Measurements from ENCODE around the gene B2M. TPM values are rescaled to one million over a fixed set of nuclear protein-coding genes. Genes with fewer than 3 reads are reported as not detected.
A peak's percentile ranks its signal among the peaks of the same experiment; 100 is the strongest.

The B2M gene
- total RNA-seq, 2 donors from 2014 or later, result 1,354 to 2,259 TPM

DNA sequence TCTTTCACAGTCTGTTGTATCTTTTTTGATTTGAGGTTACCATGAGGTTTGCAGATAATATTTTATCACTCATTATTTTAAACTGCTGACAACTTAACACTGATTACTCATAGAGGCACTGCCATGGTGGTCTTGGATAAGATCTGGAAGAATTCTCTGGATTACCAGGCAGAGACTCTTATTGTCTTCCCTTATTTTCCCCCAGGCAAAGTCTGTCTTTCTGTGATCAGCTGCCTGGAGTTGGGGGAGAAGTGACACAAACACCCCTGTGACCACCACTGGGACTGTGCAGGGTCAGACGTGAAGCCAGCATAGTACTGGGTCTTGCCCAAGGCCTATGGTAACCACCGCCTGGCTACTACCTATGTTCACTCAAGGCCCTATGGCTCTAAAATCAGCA, 4.9 kb upstream of the B2M start:
- DNase-seq (ENCODE audit: low spot score), result no peak
- Histone ChIP-seq H3K9me3 (peaks cover 0 to 4% of the 10 kb centered on the region in 2 donors), H3K4me1 (no peaks in the 10 kb centered on the region), H3K36me3 (no peaks in the 10 kb centered on the region), H3K4me3 (no peak overlapping the region), H3K27ac (no peak overlapping the region), H3K27me3 (no peaks in the 10 kb centered on the region)
- TF ChIP-seq, protein P1, sequence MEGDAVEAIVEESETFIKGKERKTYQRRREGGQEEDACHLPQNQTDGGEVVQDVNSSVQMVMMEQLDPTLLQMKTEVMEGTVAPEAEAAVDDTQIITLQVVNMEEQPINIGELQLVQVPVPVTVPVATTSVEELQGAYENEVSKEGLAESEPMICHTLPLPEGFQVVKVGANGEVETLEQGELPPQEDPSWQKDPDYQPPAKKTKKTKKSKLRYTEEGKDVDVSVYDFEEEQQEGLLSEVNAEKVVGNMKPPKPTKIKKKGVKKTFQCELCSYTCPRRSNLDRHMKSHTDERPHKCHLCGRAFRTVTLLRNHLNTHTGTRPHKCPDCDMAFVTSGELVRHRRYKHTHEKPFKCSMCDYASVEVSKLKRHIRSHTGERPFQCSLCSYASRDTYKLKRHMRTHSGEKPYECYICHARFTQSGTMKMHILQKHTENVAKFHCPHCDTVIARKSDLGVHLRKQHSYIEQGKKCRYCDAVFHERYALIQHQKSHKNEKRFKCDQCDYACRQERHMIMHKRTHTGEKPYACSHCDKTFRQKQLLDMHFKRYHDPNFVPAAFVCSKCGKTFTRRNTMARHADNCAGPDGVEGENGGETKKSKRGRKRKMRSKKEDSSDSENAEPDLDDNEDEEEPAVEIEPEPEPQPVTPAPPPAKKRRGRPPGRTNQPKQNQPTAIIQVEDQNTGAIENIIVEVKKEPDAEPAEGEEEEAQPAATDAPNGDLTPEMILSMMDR (IDR thresholded peaks at IDR 0.05), result no peak

GRCh38 chr15:44706946-44707636, 4.2 kb upstream of the B2M start:
- Histone ChIP-seq H3K9me3 (peaks cover 0 to 4% of the 10 kb centered on the region in 2 donors), H3K27ac (no peak overlapping the region), H3K27me3 (no peaks in the 10 kb centered on the region), H3K4me3 (no peak overlapping the region), H3K36me3 (no peaks in the 10 kb centered on the region), H3K4me1 (no peaks in the 10 kb centered on the region)
- DNase-seq (ENCODE audit: low spot score), result no peak
- TF ChIP-seq, protein P1 (IDR thresholded peaks at IDR 0.05), result no peak

- DNase-seq (ENCODE audit: low spot score), result peak; percentile 71
- Histone ChIP-seq H3K4me1 (peaks cover 0 to 26% of the 10 kb centered on the region in 2 donors), H3K9me3 (no peaks in the 10 kb centered on the region), H3K27me3 (no peaks in the 10 kb centered on the region), H3K4me3 (peak overlapping the region; percentile 81 to 90), H3K27ac (peak overlapping the region; percentile 99 to 100), H3K36me3 (peaks cover 3% of the 10 kb centered on the region)
- TF ChIP-seq, protein P1 (IDR thresholded peaks at IDR 0.05), result peak in 1 of 2 donors; percentile 55
These were observed 851 bp upstream of the B2M start for GRCh38 chr15:44710236-44711095.

DNA sequence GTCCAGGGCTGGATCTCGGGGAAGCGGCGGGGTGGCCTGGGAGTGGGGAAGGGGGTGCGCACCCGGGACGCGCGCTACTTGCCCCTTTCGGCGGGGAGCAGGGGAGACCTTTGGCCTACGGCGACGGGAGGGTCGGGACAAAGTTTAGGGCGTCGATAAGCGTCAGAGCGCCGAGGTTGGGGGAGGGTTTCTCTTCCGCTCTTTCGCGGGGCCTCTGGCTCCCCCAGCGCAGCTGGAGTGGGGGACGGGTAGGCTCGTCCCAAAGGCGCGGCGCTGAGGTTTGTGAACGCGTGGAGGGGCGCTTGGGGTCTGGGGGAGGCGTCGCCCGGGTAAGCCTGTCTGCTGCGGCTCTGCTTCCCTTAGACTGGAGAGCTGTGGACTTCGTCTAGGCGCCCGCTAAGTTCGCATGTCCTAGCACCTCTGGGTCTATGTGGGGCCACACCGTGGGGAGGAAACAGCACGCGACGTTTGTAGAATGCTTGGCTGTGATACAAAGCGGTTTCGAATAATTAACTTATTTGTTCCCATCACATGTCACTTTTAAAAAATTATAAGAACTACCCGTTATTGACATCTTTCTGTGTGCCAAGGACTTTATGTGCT, 527 bp downstream of the B2M start:
- Histone ChIP-seq H3K4me3 (peak overlapping the region; percentile 81 to 90), H3K9me3 (no peaks in the 10 kb centered on the region), H3K36me3 (peaks cover 17% of the 10 kb centered on the region), H3K27me3 (no peaks in the 10 kb centered on the region), H3K4me1 (peaks cover 0 to 40% of the 10 kb centered on the region in 2 donors), H3K27ac (peak overlapping the region; percentile 99 to 100)
- TF ChIP-seq, protein P1 (IDR thresholded peaks at IDR 0.05), result no peak
- no peak for DNase-seq (ENCODE audit: low spot score)

DNA sequence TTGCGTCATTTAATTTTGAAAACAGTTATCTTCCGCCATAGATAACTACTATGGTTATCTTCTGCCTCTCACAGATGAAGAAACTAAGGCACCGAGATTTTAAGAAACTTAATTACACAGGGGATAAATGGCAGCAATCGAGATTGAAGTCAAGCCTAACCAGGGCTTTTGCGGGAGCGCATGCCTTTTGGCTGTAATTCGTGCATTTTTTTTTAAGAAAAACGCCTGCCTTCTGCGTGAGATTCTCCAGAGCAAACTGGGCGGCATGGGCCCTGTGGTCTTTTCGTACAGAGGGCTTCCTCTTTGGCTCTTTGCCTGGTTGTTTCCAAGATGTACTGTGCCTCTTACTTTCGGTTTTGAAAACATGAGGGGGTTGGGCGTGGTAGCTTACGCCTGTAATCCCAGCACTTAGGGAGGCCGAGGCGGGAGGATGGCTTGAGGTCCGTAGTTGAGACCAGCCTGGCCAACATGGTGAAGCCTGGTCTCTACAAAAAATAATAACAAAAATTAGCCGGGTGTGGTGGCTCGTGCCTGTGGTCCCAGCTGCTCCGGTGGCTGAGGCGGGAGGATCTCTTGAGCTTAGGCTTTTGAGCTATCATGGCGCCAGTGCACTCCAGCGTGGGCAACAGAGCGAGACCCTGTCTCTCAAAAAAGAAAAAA, 1.2 kb downstream of the B2M start:
- Histone ChIP-seq H3K4me1 (peaks cover 0 to 41% of the 10 kb centered on the region in 2 donors), H3K27ac (peak overlapping the region; percentile 99 to 100), H3K9me3 (no peaks in the 10 kb centered on the region), H3K4me3 (peak overlapping the region; percentile 81 to 90), H3K27me3 (no peaks in the 10 kb centered on the region), H3K36me3 (peaks cover 23% of the 10 kb centered on the region)
- TF ChIP-seq, protein P1 (IDR thresholded peaks at IDR 0.05), result no peak
- DNase-seq (ENCODE audit: low spot score), result peak; percentile 84

Measured in right atrium auricular region (tissue), 2 donors.